Ishikawa (cell line): Measurements from ENCODE around the gene NBL1.

ENCODE experiments used
- CEBPB ChIP-seq: IDR thresholded peaks from 2 replicates; pipeline ENCODE4 v1.6.1; 2012
- EGR1 ChIP-seq: IDR thresholded peaks from 2 replicates; pipeline ENCODE4 v1.6.1; 2012
- EP300 ChIP-seq: IDR thresholded peaks from 2 replicates; pipeline ENCODE4 v1.6.1; 2012; ENCODE audit warnings: borderline replicate concordance
- NFIC ChIP-seq: IDR thresholded peaks from 2 replicates; pipeline ENCODE4 v1.6.1; 2012
- TAF1 ChIP-seq: IDR thresholded peaks from 2 replicates; pipeline ENCODE4 v1.6.1; 2012; ENCODE audit warnings: low read depth, mild to moderate bottlenecking
- TEAD4 ChIP-seq: IDR thresholded peaks from 2 replicates; pipeline ENCODE4 v1.6.1; 2012
- USF1 ChIP-seq: IDR thresholded peaks from 2 replicates; pipeline ENCODE4 v1.6.1; 2012
- YY1 ChIP-seq: IDR thresholded peaks from 2 replicates; pipeline ENCODE4 v1.6.1; 2012; ENCODE audit warnings: low read depth
- ZBTB7A ChIP-seq: IDR thresholded peaks from 2 replicates; pipeline ENCODE4 v1.6.1; 2012; ENCODE audit warnings: low read depth
- TF ChIP-seq, protein P1 (sequence below): IDR thresholded peaks from 2 replicates; pipeline ENCODE4 v1.6.1; 2012; ENCODE audit warnings: low read depth, mild to moderate bottlenecking

- TF ChIP-seq TEAD4 (no peak), TAF1 (no peak), EGR1 (no peak), EP300 (no peak), CEBPB (no peak), YY1 (no peak), ZBTB7A (no peak), USF1 (no peak), NFIC (no peak)
- TF ChIP-seq, protein P1, sequence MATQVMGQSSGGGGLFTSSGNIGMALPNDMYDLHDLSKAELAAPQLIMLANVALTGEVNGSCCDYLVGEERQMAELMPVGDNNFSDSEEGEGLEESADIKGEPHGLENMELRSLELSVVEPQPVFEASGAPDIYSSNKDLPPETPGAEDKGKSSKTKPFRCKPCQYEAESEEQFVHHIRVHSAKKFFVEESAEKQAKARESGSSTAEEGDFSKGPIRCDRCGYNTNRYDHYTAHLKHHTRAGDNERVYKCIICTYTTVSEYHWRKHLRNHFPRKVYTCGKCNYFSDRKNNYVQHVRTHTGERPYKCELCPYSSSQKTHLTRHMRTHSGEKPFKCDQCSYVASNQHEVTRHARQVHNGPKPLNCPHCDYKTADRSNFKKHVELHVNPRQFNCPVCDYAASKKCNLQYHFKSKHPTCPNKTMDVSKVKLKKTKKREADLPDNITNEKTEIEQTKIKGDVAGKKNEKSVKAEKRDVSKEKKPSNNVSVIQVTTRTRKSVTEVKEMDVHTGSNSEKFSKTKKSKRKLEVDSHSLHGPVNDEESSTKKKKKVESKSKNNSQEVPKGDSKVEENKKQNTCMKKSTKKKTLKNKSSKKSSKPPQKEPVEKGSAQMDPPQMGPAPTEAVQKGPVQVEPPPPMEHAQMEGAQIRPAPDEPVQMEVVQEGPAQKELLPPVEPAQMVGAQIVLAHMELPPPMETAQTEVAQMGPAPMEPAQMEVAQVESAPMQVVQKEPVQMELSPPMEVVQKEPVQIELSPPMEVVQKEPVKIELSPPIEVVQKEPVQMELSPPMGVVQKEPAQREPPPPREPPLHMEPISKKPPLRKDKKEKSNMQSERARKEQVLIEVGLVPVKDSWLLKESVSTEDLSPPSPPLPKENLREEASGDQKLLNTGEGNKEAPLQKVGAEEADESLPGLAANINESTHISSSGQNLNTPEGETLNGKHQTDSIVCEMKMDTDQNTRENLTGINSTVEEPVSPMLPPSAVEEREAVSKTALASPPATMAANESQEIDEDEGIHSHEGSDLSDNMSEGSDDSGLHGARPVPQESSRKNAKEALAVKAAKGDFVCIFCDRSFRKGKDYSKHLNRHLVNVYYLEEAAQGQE: no peak
Measured at GRCh38 chr1:19606817-19607642, 37.1 kb upstream of the NBL1 start.
